ENCODE results near the gene TTC24.

DNA sequence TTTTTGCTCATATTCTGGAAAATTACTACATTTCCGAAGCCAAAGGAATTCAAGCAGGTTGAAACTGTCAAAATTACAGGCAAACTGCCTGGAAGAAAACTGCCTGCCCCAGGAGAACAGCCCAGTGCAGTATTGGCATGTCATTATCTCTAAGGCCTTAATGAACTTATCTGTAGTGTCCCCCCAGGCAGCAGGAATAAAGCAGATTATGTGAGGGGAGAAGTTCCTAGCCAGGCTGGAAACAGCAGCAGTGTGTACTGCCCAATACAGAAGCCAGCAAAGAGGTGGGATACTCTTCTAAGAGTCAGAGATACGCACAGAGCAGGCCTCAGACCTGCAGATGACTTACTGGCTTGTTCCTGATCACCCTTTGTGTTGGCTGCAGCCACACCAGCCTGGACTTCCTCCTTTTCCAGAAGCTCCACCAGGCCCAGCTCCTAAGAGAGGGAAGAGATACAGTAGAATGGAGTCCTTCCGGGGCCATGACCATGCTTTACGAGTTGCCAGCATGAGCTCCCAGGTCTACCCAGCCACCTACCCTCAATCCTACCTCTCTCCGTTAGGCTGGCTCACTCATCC lies 18.8 kb upstream of the TTC24 start:
- TF ChIP-seq, protein P1, sequence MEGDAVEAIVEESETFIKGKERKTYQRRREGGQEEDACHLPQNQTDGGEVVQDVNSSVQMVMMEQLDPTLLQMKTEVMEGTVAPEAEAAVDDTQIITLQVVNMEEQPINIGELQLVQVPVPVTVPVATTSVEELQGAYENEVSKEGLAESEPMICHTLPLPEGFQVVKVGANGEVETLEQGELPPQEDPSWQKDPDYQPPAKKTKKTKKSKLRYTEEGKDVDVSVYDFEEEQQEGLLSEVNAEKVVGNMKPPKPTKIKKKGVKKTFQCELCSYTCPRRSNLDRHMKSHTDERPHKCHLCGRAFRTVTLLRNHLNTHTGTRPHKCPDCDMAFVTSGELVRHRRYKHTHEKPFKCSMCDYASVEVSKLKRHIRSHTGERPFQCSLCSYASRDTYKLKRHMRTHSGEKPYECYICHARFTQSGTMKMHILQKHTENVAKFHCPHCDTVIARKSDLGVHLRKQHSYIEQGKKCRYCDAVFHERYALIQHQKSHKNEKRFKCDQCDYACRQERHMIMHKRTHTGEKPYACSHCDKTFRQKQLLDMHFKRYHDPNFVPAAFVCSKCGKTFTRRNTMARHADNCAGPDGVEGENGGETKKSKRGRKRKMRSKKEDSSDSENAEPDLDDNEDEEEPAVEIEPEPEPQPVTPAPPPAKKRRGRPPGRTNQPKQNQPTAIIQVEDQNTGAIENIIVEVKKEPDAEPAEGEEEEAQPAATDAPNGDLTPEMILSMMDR (IDR thresholded peaks at IDR 0.05): no peak
- TF ChIP-seq POLR2AphosphoS5 (IDR thresholded peaks at IDR 0.05): no peak

Measured in breast epithelium (tissue), 3 donors.